DMS53 treated with DMSO at 0.1 percent for 48 hours (cell line): Measurements from ENCODE around the gene MYO1D.
A peak's percentile ranks its signal among the peaks of the same experiment; 100 is the strongest.
"Not testable (repeated sequence)": the region's sequence is repeated elsewhere in the genome, so short reads cannot be mapped to it uniquely, and the experiment has no call there.

Experiments used
- DNase-seq: peaks from one replicate; lab custom pipeline; 2025; ENCODE audit not compliant: unreplicated experiment; lab: John Stamatoyannopoulos, UW

Gene MYO1D

GRCh38 chr17:32551186-32551955 lies 325.6 kb downstream of the MYO1D start:
- no peak for DNase-seq

- no peak for DNase-seq
Observed at GRCh38 chr17:32549559-32549958, 327.4 kb downstream of the MYO1D start.

DNA sequence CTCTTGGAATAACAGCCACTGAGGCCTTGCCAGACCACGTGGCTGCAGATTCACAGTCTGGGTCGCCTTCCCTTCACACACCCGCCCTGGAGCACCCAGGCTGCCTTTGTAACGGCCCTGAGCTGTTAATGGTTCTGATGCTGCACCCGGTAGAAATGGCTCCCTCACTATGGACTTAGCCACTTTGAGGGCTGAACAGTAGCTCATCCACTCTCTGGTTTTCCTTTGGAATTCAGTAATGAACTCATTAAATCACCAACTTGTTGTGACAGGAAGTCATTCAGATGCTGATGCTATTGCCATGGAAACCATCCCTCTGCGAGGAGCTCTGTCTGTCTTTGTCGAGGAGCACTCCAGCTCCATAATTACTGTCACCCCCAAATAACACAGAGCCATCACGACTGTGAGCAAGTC lies 330.9 kb downstream of the MYO1D start:
- DNase-seq = no peak

- DNase-seq = no peak
Observed at GRCh38 chr17:32542186-32542585, 334.7 kb downstream of the MYO1D start.

GRCh38 chr17:32541640-32542039 lies 335.3 kb downstream of the MYO1D start:
- no peak for DNase-seq

GRCh38 chr17:32536736-32537643 lies 339.9 kb downstream of the MYO1D start:
- DNase-seq = no peak

DNA sequence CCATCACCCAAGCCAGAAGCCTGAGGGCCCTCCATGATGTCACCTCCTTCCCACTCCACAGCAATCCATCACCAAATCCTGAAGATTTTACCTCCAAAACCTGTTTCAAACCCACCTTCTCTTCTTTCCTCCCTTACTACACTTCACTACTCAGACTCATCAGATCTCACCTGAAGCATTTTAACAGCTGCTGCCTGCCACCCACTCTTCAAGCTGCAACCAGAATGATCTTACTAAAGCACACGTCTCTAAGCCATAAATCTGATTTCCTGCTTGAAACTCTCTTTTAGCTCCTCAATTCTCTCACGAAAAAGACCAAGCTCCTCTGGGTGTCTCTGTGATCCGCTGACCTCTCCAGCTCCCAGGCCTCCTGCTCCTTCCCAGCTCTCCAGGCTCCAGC lies 343.6 kb downstream of the MYO1D start:
- DNase-seq = no peak

DNA sequence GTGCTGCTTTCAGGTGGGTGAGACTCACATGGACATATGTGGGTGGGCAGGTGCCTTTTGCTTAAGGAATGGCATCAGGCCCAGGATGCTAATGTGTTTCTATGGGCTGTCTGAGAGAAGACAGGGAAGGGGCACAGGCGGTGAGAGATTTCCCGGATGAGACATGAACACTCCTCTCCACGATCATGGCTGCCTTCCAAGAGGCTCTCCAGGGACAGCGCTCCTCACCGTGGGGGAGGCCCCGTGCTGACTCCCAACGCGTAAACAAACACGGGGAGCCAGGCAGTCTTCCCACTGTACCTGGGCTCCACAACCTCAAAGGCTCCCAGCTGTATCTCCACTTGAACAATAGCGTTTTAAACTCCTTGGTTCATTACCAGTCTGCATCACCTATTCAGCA lies 347.3 kb downstream of the MYO1D start:
- no peak for DNase-seq

DNA sequence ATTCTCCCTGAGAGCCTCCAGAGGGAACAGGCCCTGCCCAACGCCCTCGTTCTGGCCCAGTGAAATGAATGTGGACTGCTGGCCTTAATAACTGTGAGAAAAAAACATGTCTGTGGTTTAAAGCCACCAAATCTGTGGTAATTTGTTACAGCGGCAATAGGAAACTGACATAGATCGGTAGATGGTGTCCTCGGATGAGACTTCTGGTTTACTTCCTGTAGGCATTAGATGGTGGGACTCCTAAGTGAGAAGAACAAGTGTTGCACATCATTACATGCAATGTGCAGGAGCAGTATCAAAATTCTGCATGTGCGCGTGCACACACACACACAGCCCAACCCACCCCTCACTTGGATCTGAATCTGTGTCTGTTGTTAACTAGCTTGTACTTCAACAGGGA lies 348.1 kb downstream of the MYO1D start:
- DNase-seq = no peak

DNA sequence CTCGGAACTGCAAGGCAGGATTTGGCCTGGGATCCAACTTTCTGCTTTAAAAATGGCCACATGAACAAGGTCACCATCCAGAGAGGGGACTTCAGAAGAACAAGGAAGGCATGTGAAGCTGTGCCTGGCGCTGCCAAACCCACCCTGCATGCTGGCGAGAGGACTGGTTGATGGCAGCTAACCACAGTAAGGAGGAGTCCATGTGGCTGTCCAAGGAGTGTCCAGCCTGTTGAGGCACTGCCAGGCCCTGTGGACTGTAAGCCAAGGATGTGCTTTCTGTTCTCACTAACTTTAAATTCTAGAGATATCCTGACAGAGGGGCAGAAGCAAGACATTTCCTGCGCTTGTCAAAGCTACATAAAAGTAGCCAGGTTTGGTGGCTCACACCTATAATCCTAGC lies 349.8 kb downstream of the MYO1D start:
- no peak for DNase-seq

DNA sequence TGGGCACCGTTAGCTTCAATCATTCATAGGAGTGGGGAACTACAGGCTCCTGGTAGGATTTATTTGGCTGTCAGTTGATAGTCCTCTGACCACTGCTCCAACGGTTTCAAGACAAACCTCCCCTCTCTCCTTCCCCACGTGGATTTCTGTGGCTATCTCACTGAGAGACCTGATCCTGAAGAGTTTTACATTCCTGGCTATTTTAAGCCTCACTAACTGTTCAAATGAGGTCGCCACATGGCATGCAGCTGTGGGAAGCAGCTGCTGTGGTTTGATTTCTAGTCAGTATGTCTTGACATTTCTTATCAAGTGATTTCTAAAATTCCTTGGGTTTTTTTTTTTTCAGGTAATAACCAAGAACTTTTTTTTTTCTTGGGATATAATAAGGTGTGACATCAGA lies 351.8 kb downstream of the MYO1D start:
- no peak for DNase-seq

DNA sequence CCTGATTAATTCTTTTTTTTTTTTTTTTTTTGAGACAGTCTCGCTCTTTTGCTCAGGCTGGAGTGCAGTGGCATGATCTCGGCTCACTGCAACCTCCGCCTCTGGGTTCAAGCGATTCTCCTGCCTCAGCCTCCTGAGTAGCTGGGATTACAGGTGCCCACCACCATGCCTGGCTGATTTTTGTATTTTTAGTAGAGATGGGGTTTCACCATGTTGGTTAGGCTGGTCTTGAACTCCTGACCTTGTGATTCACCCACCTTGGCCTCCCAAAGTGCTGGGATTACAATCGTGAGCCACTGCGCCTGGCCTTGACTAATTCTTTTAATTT lies 352.4 kb downstream of the MYO1D start:
- DNase-seq = not testable (repeated sequence)

- DNase-seq = no peak
Observed at GRCh38 chr17:32523827-32524552, 352.9 kb downstream of the MYO1D start.

DNA sequence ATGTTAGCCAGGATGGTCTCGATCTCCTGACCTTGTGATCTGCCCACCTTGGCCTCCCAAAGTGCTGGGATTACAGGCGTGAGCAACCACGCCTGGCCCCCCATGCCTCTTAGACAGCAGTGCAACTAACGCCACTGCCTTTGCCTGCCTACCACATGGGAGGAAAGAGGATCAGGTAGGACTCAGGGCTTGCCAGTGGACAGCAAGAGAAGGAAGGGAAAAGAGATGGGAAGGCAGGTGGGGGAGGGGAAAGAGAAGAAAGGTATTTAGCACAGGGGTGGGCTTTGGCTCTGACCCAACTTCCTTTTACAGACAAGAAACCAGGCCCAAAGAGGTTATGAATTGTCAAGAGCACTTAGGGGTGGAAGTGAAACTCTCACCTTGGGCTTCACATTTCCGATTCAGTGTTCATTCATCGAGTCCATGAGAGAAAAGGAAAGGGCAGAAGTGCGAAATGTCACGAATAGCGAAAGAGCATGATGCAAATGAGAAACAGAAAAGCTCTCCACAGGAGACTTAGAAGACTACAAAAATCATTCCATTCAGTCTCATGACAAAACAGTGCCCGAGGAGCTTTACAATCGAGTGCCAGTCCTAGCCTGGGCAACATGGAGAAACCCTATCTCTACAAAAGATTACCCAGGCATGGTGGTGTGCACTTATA lies 353.8 kb downstream of the MYO1D start:
- no peak for DNase-seq

DNA sequence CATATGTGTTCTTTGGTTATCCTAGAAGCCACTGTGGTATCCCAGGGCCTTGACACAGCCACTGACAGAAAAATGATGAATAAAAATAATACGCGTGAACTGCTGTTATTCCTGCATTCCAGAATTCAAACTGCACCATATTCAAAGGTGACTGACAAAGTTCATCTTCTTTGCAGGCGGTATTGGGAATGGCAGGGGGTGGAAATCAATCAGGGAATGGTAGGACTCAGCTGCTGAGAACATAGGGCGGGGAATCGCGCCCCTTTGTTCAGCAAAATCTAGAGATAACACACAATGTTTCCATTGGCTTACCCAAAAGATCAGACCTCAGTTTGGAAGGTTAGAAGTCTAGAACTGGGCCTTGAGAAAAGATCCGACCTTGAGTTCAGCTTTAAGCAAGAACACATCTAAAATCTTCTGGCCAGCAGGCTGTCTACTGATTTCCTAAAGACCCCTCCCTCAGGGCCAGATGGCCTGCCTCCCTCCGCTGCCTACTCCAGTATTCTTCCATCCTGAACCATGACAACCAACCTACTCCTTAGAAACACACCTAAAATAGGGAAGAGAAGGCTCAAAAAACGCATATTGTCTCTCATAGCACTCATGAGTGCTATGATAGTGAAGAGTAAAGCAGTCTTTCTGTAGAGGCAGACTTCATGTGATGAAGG lies 356.1 kb downstream of the MYO1D start:
- no peak for DNase-seq

- no peak for DNase-seq
Observed at GRCh38 chr17:32520104-32520701, 356.7 kb downstream of the MYO1D start.

- peak; percentile 25 for DNase-seq
Observed at GRCh38 chr17:32519228-32520103, 357.5 kb downstream of the MYO1D start.

DNA sequence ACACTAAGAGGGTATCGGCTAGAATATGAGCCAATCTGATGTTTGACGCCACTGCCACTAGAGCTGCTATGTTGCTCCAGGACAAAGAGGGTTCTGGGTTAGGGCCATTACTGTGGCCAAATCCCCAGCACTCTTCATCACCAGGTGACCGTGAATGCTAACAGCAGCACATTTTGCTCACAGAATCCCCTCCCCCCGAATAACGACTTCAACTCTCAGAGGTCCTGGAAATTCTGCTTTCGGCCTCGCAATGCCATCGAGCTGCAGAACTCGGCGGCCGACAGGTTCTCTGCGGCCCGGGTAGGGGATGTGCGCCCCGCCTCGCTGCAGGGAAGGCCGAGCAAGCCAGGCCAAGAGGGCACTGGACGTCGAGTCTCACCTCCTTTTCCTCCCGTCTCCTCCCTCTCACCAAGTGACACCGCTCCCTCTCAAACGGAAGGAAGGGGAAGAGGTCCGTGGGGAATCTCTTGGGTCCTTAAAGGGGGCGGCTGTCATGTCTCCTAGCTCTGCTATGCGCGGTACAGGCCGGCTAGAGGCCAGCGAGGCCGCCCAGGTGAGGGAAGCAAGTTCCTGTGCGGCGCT lies 358.2 kb downstream of the MYO1D start:
- no peak for DNase-seq

- no peak for DNase-seq
Observed at GRCh38 chr17:32517982-32518381, 358.9 kb downstream of the MYO1D start.
